LNCaP clone FGC (cell line): ENCODE results near the gene PFKFB2.

Experiments
- DNase-seq: peaks from one replicate; pipeline ENCODE4 v3.0.0-alpha.2; 2011; ENCODE audit warnings: low read depth
- H3K4me3 ChIP-seq: 2 replicates; pipeline ENCODE4 v1.5.1; 2011; ENCODE audit warnings: mild to moderate bottlenecking, low read depth, low read length, control low read depth
- CTCF ChIP-seq: IDR thresholded peaks from 2 replicates; pipeline ENCODE4 v1.5.1; 2012; ENCODE audit warnings: mild to moderate bottlenecking; ENCODE audit not compliant: control insufficient read depth, insufficient read depth; ENCODE audit errors: extremely low read depth

The PFKFB2 gene

DNA sequence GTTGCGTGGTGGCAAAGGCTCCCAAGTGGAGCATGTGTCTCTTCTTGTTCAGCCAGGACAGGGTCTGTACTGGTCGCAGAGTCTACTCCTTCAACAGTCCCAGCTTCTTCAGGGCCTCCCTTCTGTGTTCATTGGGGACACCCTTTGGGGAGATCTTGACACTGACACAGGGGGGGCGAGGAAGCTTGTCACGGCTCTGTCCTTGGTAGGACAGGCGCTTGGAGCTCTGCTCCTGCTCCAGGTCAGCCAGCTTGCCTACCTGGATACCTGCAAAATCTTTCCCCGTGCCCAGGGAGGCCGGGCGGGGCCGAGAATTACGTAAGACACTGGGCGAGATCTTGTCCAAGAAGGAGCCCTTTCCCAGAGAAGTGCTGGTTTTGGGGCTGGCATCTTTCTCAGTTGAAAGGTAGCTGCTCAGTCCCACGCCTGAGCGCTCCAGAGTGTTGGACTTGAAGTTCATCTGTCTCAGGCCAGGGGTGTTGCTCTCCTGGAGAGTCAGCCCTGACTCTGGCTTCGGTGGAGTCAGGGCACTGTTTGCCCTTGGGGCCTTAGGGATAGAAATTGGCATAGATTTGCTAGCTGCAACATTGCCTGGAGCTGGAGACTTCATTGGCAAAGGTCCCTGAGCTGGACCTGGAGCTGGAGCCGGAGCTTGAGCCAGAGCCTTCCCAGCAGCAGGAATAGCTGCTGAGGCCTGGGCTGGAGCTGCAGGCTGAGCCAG lies 31.0 kb upstream of the PFKFB2 start:
- TF ChIP-seq CTCF: no peak
- H3K4me3 ChIP-seq: no peak overlapping the region
- DNase-seq: no peak

DNA sequence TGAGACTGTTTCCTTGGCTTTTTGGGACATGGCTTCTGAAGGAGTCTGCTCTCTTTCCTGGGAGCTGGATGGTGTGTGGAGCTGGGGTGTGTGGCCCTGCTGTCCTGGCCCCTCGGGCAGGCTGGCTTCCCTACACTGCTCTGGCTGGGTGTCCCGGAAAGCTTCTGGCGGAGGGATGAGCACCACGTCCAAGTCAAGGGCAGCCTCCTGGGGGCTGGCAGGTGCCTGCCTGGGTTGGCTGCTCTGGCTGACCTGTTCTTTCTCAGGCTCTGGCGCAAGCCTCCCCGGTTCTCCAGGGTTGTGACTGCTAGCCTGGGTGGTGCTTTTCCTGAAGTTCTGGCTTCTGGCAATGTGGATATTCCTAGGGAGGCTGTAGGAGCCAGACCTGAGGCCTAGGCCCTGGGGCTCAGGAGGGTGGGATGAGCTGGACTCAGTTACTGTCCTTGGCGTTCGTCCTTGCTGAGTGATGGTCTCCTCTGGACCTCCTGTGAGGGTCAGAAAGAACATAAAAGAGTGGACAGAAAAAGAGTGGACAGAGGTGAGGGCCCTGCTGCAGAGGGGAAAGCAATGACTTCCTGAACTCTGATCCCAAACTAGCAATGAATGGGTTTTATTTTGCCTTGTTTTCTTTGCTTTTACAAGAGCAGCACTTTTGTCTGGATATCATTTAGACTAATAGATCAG lies 29.9 kb upstream of the PFKFB2 start:
- no peak for TF ChIP-seq CTCF
- DNase-seq: no peak
- no peak overlapping the region for H3K4me3 ChIP-seq

DNA sequence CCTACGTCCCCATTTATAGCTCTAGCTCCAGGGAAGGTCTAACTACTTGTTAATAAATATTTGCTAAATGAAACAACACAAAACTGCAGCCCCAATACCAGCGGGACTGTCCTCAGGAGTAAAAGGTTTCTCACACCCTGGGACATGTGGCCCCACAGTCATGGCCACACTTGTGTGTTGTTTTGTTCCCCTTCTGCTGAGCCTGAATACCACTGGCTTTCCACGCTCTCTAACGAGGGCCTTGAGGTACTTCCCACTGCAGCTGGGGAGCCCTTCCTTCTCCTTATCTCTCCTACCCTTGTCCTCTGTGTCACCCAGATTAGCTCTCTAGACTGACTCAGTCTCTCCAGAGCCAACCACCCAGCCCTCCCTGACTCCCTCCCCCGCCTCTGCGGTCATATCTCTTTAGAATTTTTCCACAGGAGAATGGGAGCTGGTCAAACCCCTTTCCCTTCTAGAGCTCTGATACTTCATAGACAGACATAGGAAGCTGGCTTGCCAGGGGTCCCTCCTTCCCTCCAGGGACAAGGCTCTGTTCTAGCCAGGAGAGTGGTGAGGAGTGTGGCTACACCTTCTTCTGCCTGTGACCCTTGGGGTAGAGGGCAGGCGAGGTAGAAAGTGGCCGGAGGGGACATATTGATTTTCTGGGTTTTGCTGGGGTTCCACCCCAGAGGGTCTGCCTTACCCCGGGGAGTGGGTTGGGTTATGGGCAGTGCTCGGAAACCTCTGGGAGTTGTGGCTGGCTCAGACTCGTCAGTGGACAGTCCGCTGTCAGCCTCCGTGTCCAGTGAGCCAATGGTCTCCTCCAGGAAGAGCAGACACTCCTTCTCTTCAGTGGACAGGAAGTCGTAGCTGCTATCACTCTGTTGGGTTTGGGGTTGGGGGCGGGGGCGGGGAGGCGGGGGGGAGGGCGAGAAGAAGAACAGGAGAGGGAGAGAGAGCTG lies 28.6 kb upstream of the PFKFB2 start:
- no peak for TF ChIP-seq CTCF
- no peak for DNase-seq
- no peak overlapping the region for H3K4me3 ChIP-seq

DNA sequence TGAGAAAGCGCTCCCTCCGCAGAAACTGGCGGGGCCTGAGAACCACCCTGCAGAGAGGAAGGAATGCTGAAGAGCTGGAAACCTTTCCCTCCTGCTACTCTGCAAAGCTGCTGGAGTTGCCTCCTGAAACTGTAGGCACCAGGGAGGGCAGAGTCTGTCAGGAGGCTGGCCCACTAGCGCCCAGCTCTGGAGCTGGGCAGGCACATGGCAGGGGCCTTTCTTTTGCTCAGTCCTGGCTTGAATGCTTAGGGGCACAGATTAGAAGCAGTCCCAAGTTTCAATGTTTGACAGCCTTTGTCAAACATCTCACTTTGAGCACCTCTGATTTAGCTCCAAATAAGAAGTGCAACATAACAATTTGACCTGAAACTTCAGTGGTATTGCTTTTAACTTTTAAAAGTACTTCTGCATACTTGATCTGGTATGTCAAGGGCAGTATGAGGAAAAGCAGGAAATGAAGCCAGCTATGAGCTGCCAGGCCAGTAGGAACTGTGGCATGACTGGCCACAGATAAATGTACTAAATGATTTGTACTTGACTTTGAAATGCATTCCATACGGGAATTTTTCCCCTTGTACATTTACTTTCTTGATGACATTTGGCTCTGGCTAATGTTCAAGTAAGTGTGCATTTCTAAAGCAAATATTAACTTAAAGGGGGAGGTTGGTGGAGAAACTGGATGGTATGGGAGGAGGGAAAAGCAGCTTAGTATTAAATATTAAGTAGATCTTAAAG lies 27.8 kb upstream of the PFKFB2 start:
- no peak for TF ChIP-seq CTCF
- DNase-seq: peak; percentile 94
- H3K4me3 ChIP-seq: peak overlapping the region; percentile 27

GRCh38 chr1:207026104-207026534 lies 27.0 kb upstream of the PFKFB2 start:
- DNase-seq: no peak
- no peak for TF ChIP-seq CTCF
- peak overlapping the region; percentile 63 for H3K4me3 ChIP-seq

DNA sequence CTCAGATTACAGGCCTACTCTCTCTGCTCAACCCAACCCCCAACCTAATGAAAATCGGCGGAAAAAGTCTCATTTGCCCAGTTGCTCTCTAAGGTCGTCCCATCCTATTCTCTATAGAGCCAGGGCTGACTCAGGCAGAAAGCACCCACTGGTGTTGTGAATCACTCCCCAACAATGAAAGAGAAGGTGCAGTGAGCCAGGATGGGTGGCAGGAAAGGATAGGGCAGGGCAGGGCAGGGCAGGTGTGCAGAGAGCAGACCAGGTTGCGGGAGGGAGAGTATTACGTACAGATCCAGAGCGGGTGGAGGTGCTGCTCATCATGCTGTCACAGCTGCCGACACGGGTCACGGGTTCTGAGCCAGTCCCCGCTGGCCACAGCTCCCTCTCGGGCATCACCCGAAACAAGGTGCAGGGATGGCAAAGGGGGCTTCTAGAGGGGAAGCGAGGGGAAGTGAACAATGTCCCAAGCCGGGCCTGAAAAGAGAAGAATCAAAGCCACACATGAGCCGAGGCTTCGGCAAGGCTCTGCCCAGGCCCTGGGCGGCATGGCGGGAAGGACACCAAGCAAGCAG lies 25.8 kb upstream of the PFKFB2 start:
- no peak for DNase-seq
- H3K4me3 ChIP-seq: peak overlapping the region; percentile 63
- TF ChIP-seq CTCF: no peak
